Measurements from ENCODE around the gene CFAP46.

CFAP46 gene

DNA sequence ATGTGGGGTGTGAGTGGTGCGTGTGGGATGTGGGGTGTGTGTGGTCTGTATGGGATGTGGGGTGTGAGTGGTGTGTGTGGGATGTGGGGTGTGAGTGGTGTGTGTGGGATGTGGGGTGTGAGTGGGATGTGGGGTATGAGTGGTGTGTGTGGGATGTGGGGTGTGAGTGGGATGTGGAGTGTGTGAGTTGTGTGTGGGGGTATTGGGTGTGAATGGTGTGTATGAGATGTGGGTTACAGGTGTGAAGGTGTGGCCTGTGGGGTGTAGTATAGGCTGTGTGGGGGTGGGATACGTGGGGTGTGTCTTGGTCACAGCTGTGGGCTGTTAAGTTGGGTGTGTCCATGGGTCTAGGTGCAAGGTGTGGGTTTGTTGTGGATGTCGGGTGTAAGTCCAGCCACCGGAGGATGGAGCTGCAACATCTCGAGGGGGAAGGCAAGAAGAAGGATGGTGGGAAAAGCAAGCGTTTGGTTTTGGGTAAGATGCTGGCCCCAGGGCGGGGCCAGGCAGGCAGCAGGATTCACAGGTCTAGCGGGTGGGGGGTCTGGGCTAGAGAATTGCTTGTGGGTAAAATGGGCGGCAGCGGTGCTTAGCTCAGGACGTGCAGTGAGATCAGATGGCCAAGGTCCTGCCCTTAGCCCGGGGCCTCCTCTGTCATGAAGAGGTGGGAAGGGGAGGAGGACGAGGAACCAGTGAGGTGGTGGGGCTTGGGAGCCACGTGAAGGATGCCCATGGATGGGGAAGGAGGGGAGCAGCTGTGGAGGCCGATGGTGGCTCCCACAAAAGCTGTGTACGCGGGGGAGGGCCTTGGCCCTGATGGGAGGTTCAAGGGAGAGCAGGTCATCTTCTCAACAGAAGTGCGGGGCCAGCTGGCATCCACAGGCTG is 60.1 kb downstream of the CFAP46 start:
- DNase-seq (ENCODE audit: low read depth in 4 of 4, low spot score in 1 of 4) = no peak

DNA sequence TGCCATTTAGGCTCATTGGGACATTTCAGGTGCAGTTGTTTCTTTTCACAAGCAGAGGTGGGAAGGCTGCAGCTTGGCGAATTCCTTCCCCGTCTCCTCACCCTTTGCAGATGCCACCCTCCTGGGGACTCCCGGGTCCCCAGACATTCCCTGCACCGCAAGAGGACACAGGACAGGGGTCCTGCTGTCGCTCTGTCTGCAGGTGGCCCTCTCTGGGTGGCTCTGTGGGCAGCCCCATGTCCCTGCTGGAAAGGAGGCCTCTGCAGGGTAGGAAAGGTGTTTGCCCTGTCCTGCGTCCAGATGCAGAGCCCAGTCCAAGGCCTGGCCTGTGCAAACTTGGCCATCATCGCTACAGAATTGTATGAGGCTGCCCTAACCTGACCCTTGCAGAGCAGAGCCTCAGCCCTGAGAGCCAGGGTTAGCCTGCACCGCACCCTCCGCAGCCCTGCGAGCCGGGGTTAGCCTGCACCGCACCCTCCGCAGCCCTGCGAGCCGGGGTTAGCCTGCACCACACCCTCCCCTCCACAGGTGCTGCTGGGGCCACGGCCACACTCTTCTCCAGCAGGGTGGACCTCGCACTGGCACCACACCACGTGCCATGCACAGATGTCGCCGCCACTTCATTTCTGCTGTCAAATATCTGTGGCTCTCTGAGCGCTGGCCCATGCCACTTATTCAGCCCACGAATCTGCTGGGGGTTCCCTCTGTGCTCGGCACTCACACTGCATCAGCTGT is 61.0 kb downstream of the CFAP46 start:
- no peak for DNase-seq (ENCODE audit: low read depth in 4 of 4, low spot score in 1 of 4)

DNA sequence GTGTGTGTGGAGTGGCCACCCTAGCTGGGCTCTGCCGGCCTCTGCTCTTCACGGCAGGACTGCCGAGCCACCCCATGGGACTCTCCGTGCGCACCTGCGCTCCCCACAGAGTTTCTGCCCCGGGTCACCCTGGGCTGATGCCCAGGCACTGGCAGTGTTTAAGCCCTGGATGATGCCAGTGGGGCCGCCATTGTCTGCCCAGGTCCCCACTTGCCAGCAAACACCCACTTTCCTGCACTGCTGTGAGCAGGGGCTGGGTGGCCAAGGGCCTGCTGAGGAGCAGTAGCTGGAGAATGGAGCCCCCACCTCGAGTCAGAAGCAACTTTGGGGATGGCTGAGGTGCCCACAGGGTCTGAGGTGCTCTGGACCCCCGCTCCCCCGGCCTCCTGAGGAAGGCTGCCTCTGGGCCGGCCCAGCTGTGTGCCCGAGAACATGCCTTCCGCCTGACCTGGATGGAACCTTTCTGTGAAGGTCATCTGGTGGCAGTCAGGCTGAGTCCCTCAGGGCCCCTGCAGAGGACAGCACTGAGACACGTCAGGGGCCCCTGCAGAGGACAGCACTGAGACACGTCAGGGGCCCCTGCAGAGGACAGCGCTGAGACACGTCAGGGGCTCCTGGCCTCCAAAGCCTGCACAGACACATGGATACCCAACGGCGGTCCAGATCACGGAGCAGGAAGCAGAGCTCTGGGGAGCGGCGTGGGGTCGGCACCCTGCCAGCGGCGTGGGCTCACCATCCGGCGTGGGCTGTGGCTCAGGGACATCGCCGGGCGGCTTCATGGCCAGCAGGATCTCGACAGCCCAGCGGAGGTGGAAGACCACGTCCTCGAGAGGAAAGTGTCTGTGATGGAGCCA is 62.0 kb downstream of the CFAP46 start:
- no peak for DNase-seq (ENCODE audit: low read depth in 4 of 4, low spot score in 1 of 4)

DNA sequence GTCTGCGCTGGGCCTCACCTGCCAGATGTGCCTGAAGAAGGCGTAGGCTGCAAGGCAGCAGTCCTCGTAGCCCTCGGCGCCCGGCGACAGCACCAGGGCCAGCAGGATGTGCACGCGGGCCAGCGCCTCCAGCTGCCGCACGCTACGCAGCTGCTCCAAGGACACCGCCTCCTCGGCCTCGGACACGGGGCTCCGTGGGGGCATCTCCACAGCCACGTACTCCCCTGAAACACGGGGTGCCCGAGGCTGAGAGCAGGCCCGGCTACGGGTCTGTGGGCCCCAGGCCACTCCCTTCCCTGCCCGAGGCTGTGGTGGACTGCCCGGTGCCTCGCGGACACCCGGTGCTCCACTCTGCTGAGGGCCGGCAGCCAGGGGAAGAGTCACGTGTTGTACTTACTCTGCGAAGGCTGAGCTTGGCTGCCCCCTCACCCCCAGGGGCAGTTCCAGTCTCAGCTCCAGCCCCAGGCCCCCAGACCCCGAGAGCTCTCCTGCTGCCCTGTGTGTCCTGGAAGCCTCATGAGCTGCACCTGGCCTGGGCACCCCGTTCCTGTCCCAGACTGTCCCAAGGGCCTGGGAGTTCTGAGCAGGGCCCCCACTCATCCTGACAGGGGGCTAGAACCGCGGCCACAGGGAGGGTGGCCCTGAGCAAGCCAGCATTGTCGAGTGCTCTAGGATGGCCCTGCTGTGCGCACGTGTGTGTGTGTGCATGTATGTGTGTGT is 62.8 kb downstream of the CFAP46 start:
- DNase-seq (ENCODE audit: low read depth in 4 of 4, low spot score in 1 of 4) = no peak

DNA sequence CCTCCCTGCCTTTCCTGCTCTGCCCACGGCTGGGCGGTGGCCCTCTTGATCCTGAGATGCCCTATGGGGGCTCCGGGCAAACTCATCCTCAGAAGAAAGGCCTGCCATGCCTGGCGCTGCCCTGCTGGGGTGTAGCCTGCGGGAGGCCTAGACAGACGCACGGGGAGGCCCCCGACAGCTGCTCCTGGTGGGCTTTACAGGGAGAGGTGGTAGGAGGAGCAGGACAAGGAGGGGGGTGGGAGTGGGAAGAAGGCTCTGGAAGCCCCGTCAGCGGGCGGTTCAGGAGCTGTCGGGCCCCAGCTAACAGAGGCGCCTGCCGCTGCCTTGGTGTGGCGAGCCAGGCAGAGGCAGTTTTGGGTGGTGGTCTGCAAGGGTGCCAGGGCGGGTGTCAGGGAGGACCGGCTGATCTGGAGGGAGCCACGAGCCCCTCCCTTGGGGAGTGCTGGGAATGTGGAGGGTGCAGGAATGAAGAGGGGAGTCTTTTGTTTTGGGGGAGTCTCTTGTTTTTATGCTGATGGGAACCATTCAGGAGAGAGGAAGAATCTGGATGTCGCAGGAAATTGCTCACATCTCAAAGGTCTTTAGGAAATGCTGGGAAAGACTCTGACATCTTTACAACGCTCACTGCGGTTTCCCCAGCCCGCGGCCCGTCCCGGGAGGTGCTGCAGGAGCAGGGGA is 63.5 kb downstream of the CFAP46 start:
- no peak for DNase-seq (ENCODE audit: low read depth in 4 of 4, low spot score in 1 of 4)

DNA sequence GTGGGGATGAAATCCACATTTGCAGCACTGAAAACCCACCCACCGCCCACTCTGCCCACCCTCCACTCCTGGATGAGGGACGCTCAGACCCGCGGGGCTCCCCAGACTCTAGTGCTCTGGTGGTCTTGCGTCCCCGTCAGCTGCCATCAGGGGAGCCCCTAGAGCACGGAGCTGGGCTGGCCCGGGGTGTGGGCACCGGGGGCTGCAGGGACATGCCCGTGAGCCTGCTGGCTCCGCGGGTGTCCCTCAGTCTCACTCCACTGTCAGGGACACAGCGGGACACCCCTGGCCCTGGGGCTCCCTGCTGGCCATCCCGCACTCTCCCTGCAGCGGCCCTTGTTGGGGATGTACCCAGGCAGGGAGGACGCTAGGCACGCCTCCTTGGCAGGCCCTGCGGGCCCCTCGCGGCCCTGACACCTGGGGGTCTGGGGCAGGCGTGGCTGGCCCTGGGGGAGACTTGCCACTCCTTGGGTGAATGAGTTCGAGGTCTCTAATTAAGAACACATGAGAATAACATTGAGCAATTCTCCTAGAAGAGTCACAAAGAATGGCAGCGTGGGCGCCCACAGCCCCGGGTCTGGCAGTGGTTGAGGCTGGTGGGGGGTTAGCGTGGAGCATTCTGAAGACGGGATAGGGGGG is 64.2 kb downstream of the CFAP46 start:
- no peak for DNase-seq (ENCODE audit: low read depth in 4 of 4, low spot score in 1 of 4)

DNA sequence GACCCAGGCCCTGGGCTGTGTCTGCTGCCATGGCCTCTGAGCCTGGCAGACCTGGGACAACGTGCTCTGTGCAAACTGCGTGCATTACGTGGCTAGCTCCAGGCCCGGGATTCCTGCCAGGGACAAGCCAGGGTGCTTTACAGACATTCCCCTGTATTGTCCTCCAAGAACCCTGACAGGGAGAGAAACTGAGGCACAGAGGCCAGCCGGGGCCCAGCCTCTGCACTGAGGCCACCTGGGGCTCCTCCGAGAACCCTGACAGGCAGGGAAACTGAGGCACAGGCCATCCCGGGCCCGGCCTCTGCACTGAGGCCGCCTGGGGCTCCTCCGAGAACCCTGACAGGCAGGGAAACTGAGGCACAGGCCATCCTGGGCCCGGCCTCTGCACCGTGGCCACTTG is 64.9 kb downstream of the CFAP46 start:
- no peak for DNase-seq (ENCODE audit: low read depth in 4 of 4, low spot score in 1 of 4)

DNA sequence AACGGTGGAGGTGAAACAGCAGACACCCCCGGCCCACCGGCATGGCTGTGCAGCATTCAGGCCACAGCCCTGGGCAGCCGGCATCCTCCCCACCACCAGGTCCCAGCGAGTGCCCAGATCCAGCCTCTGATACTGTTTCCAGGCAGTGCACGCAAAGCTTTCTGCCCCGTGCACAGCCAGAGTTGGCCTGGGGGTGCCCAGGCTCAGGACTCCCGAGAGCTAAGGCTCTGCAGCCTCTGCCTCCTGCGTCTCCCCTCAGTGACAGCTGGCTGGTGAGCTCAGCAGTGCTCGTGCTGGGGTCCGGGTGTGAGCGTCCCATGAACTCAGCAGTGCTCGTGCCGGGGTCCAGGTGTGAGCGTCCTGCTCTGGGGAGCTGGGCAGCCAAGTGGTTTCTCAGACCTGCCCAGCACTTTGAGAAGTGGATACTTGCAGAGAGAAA is 65.4 kb downstream of the CFAP46 start:
- no peak for DNase-seq (ENCODE audit: low read depth in 4 of 4, low spot score in 1 of 4)

DNA sequence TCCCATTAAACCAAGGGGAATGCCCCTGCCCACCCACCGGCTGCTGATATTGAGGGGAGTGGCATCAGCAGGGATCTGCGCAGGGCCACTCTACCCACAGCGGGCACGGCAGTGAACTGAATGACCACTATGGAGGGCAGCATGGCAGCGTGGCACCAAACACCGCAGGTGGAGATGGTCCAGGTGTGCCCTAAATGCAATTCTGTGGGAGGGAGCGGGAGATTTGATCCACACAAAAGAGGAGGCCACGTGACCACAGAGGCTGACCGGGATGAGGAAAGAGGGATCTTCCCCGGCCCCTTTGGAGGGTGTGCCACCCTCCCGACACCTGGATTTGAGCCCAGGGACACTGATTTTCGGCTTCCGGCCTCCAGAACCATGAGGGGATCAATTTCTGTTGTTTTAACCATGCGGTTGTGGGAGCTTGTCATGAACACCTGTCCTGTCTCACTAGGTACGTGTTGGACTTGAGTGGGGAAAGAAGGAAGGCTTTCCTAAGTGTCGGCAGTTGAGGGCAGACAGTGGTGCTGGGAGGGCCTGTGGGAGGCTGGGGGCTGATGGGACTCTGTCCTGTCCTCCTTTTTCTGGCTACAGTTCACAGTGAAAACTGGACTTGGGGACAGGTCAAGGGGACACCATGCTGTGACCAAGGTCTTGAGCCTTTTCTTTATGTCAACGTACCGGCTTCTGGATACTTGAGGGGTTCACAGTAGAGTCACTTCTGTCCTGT is 66.1 kb downstream of the CFAP46 start:
- DNase-seq (ENCODE audit: low read depth in 4 of 4, low spot score in 1 of 4) = no peak

DNA sequence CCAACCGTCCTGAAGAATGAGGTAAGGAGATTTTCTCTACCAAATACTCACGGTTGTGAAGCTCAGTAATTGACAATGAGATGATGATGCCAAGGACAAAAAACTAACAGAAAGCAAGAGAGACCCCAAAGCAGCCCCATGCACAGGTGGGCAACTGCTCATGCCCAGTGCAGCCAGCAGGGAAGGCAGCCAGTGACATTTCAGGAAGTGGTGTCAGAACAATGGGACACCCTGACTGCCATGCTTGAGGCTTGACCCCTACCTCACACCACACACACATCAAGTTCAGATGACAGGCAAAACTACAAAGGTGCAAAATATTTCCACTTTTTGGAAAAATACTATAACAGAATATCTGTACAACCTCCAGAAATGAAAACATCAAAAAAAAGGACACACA is 66.9 kb downstream of the CFAP46 start:
- DNase-seq (ENCODE audit: low read depth in 4 of 4, low spot score in 1 of 4) = no peak

DNA sequence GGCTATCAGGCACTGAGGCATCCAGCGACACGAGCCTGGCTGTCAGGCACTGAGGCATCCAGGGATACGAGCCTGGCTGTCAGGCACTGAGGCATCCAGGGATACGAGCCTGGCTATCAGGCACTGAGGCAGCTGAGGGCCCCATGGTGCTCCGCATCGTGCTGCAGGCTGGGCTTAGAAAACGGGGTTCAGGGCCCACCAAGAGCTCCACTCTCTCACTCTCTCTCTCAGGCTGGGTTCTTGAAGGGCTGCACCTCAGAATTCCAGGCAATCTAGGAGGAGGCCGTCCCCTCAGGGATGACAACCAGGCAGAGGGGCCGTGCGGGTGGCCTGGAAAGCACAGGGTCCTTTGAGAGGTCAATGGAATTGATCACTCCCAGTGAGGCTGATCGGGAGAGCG is 69.0 kb downstream of the CFAP46 start:
- DNase-seq (ENCODE audit: low read depth in 4 of 4, low spot score in 1 of 4) = no peak

DNA sequence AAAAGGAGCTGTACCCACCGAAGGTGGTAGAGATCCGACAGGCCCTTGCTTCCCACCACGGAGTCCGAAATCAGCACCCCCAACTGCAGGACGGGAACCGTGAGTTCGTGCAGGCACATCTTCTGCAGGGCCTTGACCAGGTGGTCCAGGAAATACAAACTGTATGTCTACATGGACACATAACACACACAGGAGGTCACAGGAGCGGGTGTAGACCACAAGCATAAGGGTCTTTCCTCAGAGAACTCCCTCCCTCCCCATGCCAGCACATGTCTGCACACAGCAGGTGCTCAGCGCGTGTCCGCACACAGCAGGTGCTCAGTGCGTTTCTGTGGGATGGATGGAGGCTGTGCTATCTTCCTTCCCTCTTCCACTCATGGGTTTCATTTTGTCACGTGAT is 69.7 kb downstream of the CFAP46 start:
- DNase-seq (ENCODE audit: low read depth in 4 of 4, low spot score in 1 of 4) = no peak

DNA sequence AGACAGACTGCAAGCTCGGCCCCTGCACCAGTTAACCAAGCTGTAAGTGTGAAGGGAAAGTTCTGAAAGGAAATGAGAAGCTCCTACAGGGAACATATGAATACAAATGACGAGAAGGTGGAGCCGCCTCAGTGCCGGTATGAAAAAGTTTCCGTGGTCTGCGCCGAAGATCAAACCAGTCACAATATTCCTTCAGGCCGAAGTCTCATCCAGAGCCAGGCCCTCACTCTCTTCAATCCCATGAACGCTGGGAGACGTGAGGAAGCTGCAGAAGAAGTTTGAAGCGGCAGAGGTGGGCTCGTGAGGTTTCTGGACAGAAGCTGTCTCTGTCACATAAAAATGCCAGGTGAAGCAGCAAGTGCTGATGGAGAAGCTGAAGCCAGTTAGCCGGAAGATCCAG is 71.9 kb downstream of the CFAP46 start:
- DNase-seq (ENCODE audit: low read depth in 4 of 4, low spot score in 1 of 4) = no peak

DNA sequence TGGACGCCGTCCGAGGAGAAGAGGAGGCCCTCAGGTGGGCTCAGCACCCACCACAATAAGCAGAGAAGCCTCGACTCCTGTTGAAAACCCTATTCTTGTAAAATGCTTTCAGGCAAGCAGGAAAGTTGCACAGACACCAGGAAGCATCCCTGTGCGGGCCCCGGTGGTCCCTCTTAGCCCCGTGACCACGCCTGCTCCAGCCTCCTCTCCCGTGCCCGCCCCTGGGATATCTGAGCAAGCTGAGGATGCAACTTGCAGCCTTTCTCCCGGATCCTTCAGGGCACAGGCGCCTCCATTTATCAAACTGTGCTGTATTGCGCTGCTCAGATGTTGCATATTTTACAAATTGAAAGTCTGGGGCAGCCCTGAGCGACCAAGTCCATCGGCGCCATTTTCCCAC is 72.7 kb downstream of the CFAP46 start:
- no peak for DNase-seq (ENCODE audit: low read depth in 4 of 4, low spot score in 1 of 4)

DNA sequence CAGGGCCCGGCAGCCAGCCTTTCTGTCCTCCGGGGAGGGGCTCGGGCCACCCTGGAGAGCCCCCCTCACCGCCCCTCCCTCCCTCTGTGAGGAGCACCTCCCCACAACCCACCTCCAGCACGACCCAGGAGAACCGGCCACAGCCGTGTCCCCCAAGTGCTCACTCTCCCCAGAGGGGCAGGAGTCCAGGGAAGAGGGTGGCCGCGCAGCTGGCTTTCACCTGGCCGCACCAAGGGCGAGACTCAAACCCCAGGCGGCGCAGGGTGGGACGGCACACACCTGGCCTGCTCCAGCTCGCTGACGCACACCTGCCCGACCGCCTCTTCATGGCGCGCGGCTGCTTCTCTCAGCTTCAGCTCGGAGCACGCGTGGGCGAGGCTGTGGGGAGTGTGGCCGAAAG is 73.4 kb downstream of the CFAP46 start:
- no peak for DNase-seq (ENCODE audit: low read depth in 4 of 4, low spot score in 1 of 4)

DNA sequence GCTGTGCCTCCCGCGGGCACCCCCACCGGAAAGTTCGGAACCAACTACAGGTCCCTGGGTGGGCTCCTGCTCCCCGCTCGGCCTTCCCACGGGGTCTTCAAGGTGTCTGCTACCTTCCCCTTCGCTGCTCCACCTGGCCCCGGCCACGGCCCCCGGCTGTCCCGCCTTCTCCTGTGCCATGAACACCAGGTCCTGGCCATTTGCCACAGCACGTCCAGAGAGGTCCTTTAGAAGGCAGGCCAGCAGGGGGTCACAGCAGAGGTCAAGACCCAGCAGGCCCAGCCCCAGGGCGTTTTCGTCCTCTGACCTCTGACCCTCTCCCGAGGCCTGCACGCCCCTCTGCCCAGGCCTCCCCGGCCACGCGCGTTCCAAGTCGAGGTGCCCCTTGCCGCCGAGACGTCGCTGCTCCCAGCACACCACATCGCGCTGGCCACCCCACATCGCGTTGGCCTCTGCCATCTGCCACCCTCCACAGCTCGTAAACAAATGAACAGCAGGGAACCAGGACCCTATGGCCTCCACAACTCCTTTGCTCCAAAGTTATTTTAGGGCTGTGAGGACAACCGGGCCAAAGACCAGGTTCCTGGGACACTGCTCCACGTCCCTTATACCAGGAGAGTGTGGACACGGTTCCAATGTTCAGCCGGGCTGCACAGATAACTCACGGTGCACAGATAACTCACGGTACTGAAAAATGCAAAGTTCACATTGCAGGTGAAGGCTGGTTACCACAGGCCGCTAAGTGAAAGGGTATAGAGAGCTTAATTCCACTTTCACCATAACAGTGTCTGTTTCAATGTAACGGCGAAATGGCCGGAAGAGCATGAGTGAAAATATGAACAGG is 74.3 kb downstream of the CFAP46 start:
- no peak for DNase-seq (ENCODE audit: low read depth in 4 of 4, low spot score in 1 of 4)

DNA sequence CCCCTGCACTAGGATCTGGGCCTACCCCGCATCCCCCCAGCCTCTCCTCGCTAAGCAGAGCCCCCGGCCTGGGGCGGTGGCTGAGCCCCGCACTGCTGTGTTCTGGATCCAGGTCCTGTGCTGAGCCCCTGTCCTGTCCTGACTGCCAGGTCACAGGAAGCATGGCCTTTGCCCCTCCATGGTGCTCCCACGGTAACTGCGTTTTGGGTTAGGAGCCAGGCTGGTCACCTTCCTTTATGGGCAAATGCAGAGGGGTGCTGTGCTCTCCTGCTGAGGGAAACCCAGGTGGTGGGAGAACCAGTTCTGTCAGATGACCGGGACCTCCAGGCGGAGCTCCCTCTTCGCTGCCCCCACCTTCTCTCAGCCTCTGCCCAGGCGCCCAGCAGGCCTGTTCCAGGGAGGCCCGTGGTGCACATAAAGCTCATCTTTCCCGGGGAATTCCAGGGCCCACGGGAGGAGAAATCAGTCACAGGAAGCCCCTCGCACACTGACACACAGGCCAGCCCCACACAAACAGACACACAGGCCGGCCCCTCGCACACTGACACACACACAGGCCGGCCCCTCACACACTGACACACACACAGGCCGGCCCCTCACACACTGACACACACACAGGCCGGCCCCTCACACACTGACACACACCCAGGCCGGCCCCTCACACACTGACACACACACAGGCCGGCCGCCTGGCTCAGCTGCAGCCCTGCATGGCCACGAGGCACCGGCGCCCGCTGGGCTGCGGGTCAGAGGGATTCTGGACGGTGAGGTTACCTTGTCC is 75.6 kb downstream of the CFAP46 start:
- DNase-seq (ENCODE audit: low read depth in 4 of 4, low spot score in 1 of 4) = no peak

Data from stimulated activated CD4-positive, alpha-beta T cell treated with anti-CD3 and anti-CD28 coated beads, Interleukin-1b, Interleukin-23, amount 100 ng/mL, for 24 hours (primary cell).